ENCODE measurements around the gene ZFYVE26. TPM values are rescaled to one million over a fixed set of nuclear protein-coding genes. Genes with fewer than 3 reads are reported as not detected.

ZFYVE26 gene
- total RNA-seq, 2 donors from 2014 or later = 12.2 to 33.7 TPM

- DNase-seq (ENCODE audit: low spot score) = no peak
- no peak overlapping the region for H3K4me3 ChIP-seq
- H3K4me1 ChIP-seq (replicated peaks) = no peaks in the 10 kb centered on the region
- H3K36me3 ChIP-seq = peaks cover 0 to 16% of the 10 kb centered on the region in 2 donors
- H3K27ac ChIP-seq = no peak overlapping the region
- TF ChIP-seq POLR2A (IDR thresholded peaks at IDR 0.05) (no peak), POLR2AphosphoS5 (IDR thresholded peaks at IDR 0.05) (no peak)
- TF ChIP-seq, protein P1, sequence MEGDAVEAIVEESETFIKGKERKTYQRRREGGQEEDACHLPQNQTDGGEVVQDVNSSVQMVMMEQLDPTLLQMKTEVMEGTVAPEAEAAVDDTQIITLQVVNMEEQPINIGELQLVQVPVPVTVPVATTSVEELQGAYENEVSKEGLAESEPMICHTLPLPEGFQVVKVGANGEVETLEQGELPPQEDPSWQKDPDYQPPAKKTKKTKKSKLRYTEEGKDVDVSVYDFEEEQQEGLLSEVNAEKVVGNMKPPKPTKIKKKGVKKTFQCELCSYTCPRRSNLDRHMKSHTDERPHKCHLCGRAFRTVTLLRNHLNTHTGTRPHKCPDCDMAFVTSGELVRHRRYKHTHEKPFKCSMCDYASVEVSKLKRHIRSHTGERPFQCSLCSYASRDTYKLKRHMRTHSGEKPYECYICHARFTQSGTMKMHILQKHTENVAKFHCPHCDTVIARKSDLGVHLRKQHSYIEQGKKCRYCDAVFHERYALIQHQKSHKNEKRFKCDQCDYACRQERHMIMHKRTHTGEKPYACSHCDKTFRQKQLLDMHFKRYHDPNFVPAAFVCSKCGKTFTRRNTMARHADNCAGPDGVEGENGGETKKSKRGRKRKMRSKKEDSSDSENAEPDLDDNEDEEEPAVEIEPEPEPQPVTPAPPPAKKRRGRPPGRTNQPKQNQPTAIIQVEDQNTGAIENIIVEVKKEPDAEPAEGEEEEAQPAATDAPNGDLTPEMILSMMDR (IDR thresholded peaks at IDR 0.05) = no peak
- no peaks in the 10 kb centered on the region for H3K27me3 ChIP-seq (replicated peaks; ENCODE audit: insufficient read depth)
- WGBS = 77% methylated on average over 6 of the region's 6 CpGs
- intact Hi-C loops (cut with DNase I) = no loop called here
- no peaks in the 10 kb centered on the region for H3K9me3 ChIP-seq
Measured at GRCh38 chr14:67749341-67750084, 66.9 kb downstream of the ZFYVE26 start.

GRCh38 chr14:67748312-67748711 lies 68.1 kb downstream of the ZFYVE26 start:
- Histone ChIP-seq H3K4me1 (replicated peaks) (no peaks in the 10 kb centered on the region), H3K36me3 (peaks cover 0 to 16% of the 10 kb centered on the region in 2 donors), H3K27ac (no peak overlapping the region), H3K4me3 (no peak overlapping the region), H3K27me3 (replicated peaks; ENCODE audit: insufficient read depth) (no peaks in the 10 kb centered on the region), H3K9me3 (no peaks in the 10 kb centered on the region)
- intact Hi-C loops (cut with DNase I) = no loop called here
- TF ChIP-seq POLR2AphosphoS5 (IDR thresholded peaks at IDR 0.05) (no peak), POLR2A (IDR thresholded peaks at IDR 0.05) (no peak)
- TF ChIP-seq, protein P1 (IDR thresholded peaks at IDR 0.05) = no peak
- DNase-seq (ENCODE audit: low spot score) = no peak
- WGBS = 88% methylated on average over 8 of the region's 10 CpGs

DNA sequence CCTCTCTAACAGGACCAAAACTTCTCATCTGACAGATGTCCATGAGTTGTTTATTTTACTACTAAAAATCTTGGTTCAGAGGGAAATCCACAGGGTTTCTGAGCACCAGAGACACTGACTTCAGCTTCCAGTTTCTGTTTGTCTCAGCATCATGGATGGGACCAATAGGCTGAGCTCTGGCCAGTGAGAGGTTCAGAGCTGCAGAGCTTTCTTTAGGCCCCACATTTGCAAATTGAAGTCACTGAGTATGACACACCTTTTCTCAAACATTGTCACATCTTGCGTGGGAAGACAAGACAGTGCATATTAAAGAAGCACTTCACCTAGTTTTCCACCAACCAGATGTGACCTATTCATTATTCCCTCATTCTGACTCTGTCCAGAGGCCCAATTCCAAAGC lies 69.5 kb downstream of the ZFYVE26 start:
- intact Hi-C loops (cut with DNase I) = no loop called here
- no peaks in the 10 kb centered on the region for H3K27me3 ChIP-seq (replicated peaks; ENCODE audit: insufficient read depth)
- peaks cover 0 to 9% of the 10 kb centered on the region in 2 donors for H3K36me3 ChIP-seq
- no peak for DNase-seq (ENCODE audit: low spot score)
- WGBS = 89% methylated on average over 1 of the region's 1 CpG
- H3K27ac ChIP-seq = no peak overlapping the region
- no peak for TF ChIP-seq POLR2AphosphoS5 (IDR thresholded peaks at IDR 0.05)
- TF ChIP-seq, protein P1 (IDR thresholded peaks at IDR 0.05) = no peak
- TF ChIP-seq POLR2A (IDR thresholded peaks at IDR 0.05) = no peak
- no peaks in the 10 kb centered on the region for H3K9me3 ChIP-seq
- no peak overlapping the region for H3K4me3 ChIP-seq
- H3K4me1 ChIP-seq (replicated peaks) = no peaks in the 10 kb centered on the region

GRCh38 chr14:67744046-67744445 lies 72.3 kb downstream of the ZFYVE26 start:
- WGBS = 56% methylated on average over 2 of the region's 2 CpGs
- no peak for TF ChIP-seq POLR2AphosphoS5 (IDR thresholded peaks at IDR 0.05)

DNA sequence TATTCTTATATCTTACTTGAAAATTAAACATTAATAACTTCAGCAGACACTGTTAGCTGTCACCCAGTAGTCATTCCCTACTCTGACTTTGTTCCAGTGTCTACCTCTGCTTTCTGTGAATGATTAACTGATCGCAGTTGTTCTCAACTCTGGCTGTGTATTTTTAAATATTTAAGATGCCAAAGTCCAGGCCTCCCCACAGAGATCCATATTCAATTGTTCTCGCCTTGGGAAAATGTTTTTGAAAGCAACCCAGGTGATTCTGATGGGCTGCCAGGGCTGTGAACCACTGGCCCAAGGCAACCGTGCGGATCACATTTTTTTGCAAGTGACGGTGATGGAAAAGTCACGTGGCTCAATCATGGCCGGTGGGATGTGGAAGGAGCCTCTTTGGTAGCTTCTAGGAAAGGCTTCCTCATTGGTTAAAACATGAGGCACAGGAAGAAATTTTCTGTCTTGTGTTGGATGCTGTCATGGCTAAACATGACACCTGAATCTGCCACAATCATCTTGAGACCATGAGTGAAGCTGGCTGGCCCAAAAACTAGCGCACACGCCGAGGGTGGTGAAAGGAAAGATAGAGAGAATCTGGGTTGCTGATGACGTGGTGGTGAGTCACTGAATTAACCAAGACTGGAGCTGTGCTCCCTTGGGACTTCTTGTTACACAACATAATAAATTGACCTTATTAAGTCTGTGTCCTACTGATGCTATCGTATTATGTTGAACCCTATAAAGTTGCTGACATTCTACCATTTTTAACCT lies 77.5 kb downstream of the ZFYVE26 start:
- Histone ChIP-seq H3K9me3 (no peaks in the 10 kb centered on the region), H3K27ac (no peak overlapping the region), H3K27me3 (replicated peaks; ENCODE audit: insufficient read depth) (no peaks in the 10 kb centered on the region), H3K4me1 (replicated peaks) (no peaks in the 10 kb centered on the region), H3K4me3 (no peak overlapping the region), H3K36me3 (no peaks in the 10 kb centered on the region)
- intact Hi-C loops (cut with DNase I) = no loop called here
- 56% methylated on average over 12 of the region's 12 CpGs for WGBS
- TF ChIP-seq, protein P1 (IDR thresholded peaks at IDR 0.05) = no peak
- TF ChIP-seq POLR2A (IDR thresholded peaks at IDR 0.05) (no peak), POLR2AphosphoS5 (IDR thresholded peaks at IDR 0.05) (peak; percentile 31)
- no peak for DNase-seq (ENCODE audit: low spot score)

More at GRCh38 chr14:67744046-67744445, 72.3 kb downstream of the ZFYVE26 start:
- Histone ChIP-seq H3K9me3 (no peaks in the 10 kb centered on the region), H3K4me1 (replicated peaks) (no peaks in the 10 kb centered on the region), H3K27me3 (replicated peaks; ENCODE audit: insufficient read depth) (no peaks in the 10 kb centered on the region), H3K36me3 (peaks cover 0 to 9% of the 10 kb centered on the region in 2 donors), H3K4me3 (no peak overlapping the region), H3K27ac (no peak overlapping the region)
- no peak for DNase-seq (ENCODE audit: low spot score)
- intact Hi-C loops (cut with DNase I) = no loop called here
